ENCODE data around the gene CYBC1.

DNA sequence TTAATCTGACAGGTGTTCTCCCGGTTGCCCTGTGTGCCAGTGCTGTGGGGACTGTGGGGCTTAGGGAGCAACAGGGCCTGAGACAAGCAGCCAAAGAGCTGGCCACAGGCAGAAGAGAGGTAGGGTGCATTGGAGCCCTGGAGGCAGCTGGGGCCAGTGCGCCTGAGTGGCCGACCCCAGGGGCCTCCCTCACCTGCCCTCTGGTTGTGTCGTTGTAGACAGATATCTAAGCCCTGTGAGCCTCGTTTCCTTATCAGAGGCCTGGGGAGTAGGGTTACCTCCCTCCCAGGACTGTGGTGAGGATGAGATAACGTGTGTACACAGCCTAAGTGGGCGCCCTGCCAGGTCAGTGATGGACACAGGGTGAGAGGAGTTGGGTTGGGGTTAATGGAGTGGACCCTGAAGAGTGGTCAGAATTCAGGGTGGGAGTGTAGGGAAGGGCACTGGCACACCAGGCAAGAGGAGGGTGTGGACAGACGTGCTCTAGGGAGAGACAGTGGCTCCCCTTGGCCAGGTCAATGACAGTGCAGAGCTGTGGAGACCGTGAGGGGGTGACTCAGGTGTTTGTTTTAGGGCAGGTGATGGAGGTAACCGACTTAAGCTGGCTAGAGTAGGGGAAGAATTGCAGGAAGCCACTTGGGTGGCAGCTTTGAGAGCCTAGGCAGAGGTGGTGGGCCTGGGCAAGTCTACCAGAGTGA, 11.4 kb upstream of the CYBC1 start:
- TF ChIP-seq CTCF (optimal IDR thresholded peaks at IDR 0.05 in 1 of 3, IDR thresholded peaks at IDR 0.05 in 1 of 3, conservative IDR thresholded peaks at IDR 0.05 in 1 of 3; ENCODE audit: extremely low read depth in 1 of 3, insufficient read depth in 2 of 3, low read length in 3 of 3) (no peak), EZH2 (IDR thresholded peaks at IDR 0.05; ENCODE audit: low read length) (no peak)

Measured in keratinocyte (primary cell).